Kidney capillary endothelial cell (primary cell): ENCODE results near the gene FZR1.

Experiments used
- DNase-seq: peaks from one replicate; pipeline ENCODE4 v3.0.0-alpha.2; 2018; ENCODE audit warnings: low spot score

Gene FZR1

GRCh38 chr19:3505598-3506383, at the start of gene FZR1:
Gene FZR1 (plus strand): TSS chr19:3506311. CDS start chr19:3522990, 16,679 bp downstream.
- peak; percentile 97 for DNase-seq

GRCh38 chr19:3456925-3457527, 49.1 kb upstream of the FZR1 start:
- no peak for DNase-seq

GRCh38 chr19:3457528-3458228, 48.4 kb upstream of the FZR1 start:
- DNase-seq, result no peak

GRCh38 chr19:3458229-3459088, 47.7 kb upstream of the FZR1 start:
- DNase-seq, result no peak

GRCh38 chr19:3459089-3459881, 46.8 kb upstream of the FZR1 start:
- peak; percentile 91 for DNase-seq

GRCh38 chr19:3459965-3460582, 46.0 kb upstream of the FZR1 start:
- DNase-seq, result no peak

GRCh38 chr19:3462991-3463713, 43.0 kb upstream of the FZR1 start:
- DNase-seq, result no peak

- DNase-seq, result no peak
Observed at GRCh38 chr19:3463714-3464586, 42.2 kb upstream of the FZR1 start.

GRCh38 chr19:3464587-3465235, 41.4 kb upstream of the FZR1 start:
- no peak for DNase-seq

GRCh38 chr19:3465552-3465951, 40.6 kb upstream of the FZR1 start:
- no peak for DNase-seq

- DNase-seq, result no peak
Observed at GRCh38 chr19:3466635-3467034, 39.5 kb upstream of the FZR1 start.

GRCh38 chr19:3467437-3468198, 38.5 kb upstream of the FZR1 start:
- no peak for DNase-seq

- no peak for DNase-seq
Observed at GRCh38 chr19:3468211-3468610, 37.9 kb upstream of the FZR1 start.

- no peak for DNase-seq
Observed at GRCh38 chr19:3469638-3470499, 36.2 kb upstream of the FZR1 start.

- DNase-seq, result no peak
Observed at GRCh38 chr19:3470500-3471128, 35.5 kb upstream of the FZR1 start.

GRCh38 chr19:3471954-3472655, 34.0 kb upstream of the FZR1 start:
- no peak for DNase-seq
